Measurements from ENCODE around the gene PCSK2.

DNA sequence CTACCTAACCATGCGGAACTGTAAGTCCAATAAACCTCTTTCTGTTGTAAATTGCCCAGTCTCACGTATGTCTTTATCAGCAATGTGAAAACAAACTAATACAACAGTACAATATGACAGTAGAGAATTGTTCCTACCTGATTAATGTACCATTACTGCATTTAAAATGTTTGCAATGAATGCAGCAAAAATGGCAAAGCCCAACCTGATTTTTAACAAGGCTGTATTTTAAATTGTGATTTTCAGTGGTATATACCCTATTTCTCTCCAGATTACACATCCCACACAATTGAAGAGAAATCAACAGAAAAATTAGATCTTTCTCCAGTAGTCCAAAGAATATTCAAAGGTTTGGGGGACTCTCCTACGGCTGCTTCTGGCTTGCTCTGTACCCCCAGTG is 3.3 kb upstream of the PCSK2 start:
- no peak for TF ChIP-seq POLR2A (IDR thresholded peaks at IDR 0.05)
- TF ChIP-seq, protein P1, sequence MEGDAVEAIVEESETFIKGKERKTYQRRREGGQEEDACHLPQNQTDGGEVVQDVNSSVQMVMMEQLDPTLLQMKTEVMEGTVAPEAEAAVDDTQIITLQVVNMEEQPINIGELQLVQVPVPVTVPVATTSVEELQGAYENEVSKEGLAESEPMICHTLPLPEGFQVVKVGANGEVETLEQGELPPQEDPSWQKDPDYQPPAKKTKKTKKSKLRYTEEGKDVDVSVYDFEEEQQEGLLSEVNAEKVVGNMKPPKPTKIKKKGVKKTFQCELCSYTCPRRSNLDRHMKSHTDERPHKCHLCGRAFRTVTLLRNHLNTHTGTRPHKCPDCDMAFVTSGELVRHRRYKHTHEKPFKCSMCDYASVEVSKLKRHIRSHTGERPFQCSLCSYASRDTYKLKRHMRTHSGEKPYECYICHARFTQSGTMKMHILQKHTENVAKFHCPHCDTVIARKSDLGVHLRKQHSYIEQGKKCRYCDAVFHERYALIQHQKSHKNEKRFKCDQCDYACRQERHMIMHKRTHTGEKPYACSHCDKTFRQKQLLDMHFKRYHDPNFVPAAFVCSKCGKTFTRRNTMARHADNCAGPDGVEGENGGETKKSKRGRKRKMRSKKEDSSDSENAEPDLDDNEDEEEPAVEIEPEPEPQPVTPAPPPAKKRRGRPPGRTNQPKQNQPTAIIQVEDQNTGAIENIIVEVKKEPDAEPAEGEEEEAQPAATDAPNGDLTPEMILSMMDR (IDR thresholded peaks at IDR 0.05 in 4 of 5, conservative IDR thresholded peaks at IDR 0.05 in 1 of 5) = no peak
